ENCODE results near the gene IL10RA.
A peak's percentile ranks its signal among the peaks of the same experiment; 100 is the strongest.
"Not testable (repeated sequence)": the region's sequence is repeated elsewhere in the genome, so short reads cannot be mapped to it uniquely, and the experiment has no call there.

The IL10RA gene

GRCh38 chr11:117962826-117963225 lies 23.4 kb upstream of the IL10RA start:
- no peak for DNase-seq

- no peak for DNase-seq
Measured at GRCh38 chr11:117966908-117967307, 19.3 kb upstream of the IL10RA start.

- DNase-seq = no peak
Measured at GRCh38 chr11:117969160-117969991, 16.8 kb upstream of the IL10RA start.

- DNase-seq = peak; percentile 44
Measured at GRCh38 chr11:117970400-117971024, 15.7 kb upstream of the IL10RA start.

- no peak for DNase-seq
Measured at GRCh38 chr11:117972044-117972443, 14.2 kb upstream of the IL10RA start.

- no peak for DNase-seq
Measured at GRCh38 chr11:117972629-117973502, 13.3 kb upstream of the IL10RA start.

GRCh38 chr11:117973503-117973860 lies 12.7 kb upstream of the IL10RA start:
- DNase-seq = no peak

GRCh38 chr11:117976445-117976844 lies 9.7 kb upstream of the IL10RA start:
- no peak for DNase-seq

- no peak for DNase-seq
Measured at GRCh38 chr11:117977029-117977428, 9.2 kb upstream of the IL10RA start.

- DNase-seq = not testable (repeated sequence)
Measured at GRCh38 chr11:117977612-117978264, 8.5 kb upstream of the IL10RA start.

GRCh38 chr11:117978291-117978910 lies 7.8 kb upstream of the IL10RA start:
- DNase-seq = not testable (repeated sequence)

GRCh38 chr11:117978991-117979390 lies 7.2 kb upstream of the IL10RA start:
- no peak for DNase-seq

GRCh38 chr11:117979481-117980211 lies 6.5 kb upstream of the IL10RA start:
- DNase-seq = no peak

GRCh38 chr11:117980280-117980679 lies 5.9 kb upstream of the IL10RA start:
- no peak for DNase-seq

- DNase-seq = no peak
Measured at GRCh38 chr11:117980720-117981119, 5.5 kb upstream of the IL10RA start.

GRCh38 chr11:117983163-117983475 lies 3.1 kb upstream of the IL10RA start:
- no peak for DNase-seq

GRCh38 chr11:117984476-117984875 lies 1.7 kb upstream of the IL10RA start:
- no peak for DNase-seq

- peak; percentile 83 for DNase-seq
Measured at GRCh38 chr11:117986981-117987574, 884 bp downstream of the IL10RA start.

GRCh38 chr11:117989351-117990102 lies 3.3 kb downstream of the IL10RA start:
- DNase-seq = no peak

GRCh38 chr11:117992136-117992535 lies 5.9 kb downstream of the IL10RA start:
- no peak for DNase-seq

GRCh38 chr11:117992620-117993019 lies 6.4 kb downstream of the IL10RA start:
- no peak for DNase-seq

All from stimulated activated CD4-positive, alpha-beta T cell treated with anti-CD3 and anti-CD28 coated beads, Interleukin-4, amount 100 ng/mL, for 24 hours (primary cell).